RKO (cell line): Measurements from ENCODE around the gene SWAP70.
"Not testable (repeated sequence)": the region's sequence is repeated elsewhere in the genome, so short reads cannot be mapped to it uniquely, and the experiment has no call there.

ENCODE experiments used
- DNase-seq: peaks from one replicate; pipeline ENCODE4 v3.0.0-alpha.2; 2016; ENCODE audit warnings: low spot score

The SWAP70 gene

DNA sequence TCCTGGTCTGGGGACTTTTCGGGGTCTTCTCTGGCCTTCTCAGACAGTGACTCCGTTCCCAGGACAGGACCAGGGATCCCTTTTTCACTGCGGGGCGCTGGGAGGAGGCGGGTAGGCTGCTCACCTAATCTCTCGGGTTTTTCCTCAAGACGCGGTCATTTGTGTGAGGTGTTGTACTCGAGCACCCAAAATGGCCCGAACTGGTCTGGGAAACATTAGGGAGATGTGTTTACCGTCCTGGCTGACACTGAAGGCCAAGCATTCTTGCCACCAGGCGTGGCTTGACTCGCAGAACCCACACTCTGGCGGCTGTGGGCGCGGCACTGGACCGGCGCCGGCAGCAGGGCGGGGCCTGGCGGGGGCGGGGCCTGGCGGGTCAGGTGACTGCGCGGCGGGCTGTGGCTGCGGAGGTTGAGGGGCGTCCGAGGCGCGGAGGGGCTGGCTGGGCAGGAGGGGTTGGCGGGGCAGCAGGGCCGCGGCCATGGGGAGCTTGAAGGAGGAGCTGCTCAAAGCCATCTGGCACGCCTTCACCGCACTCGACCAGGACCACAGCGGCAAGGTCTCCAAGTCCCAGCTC lies at the start of gene SWAP70:
Gene SWAP70, plus strand, starts transcription at position 379 of the 577 bp plus-strand sequence. Its CDS starts 103 bp downstream, at position 482.
- peak; percentile 87 for DNase-seq

DNA sequence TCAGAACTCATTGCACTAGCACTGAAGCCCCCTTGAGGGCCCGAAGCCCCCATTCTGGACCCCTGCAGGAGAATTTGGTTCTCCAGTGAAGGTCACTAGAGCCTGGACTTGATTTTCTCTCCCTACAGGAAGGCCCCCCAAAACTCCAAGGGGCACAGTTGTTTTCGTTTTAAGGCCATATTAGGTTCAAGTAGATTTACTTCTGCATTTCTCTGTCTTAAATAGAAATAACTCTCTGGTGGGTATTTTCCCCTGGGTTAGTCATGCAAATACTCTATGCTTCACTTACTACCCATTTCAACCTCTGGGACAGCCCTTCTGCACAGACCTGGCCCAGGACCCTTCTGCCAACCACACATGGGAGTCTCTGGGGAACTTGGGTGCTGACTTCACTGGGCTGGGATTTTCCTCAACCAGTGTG lies 48.8 kb upstream of the SWAP70 start:
- DNase-seq: peak; percentile 29

DNA sequence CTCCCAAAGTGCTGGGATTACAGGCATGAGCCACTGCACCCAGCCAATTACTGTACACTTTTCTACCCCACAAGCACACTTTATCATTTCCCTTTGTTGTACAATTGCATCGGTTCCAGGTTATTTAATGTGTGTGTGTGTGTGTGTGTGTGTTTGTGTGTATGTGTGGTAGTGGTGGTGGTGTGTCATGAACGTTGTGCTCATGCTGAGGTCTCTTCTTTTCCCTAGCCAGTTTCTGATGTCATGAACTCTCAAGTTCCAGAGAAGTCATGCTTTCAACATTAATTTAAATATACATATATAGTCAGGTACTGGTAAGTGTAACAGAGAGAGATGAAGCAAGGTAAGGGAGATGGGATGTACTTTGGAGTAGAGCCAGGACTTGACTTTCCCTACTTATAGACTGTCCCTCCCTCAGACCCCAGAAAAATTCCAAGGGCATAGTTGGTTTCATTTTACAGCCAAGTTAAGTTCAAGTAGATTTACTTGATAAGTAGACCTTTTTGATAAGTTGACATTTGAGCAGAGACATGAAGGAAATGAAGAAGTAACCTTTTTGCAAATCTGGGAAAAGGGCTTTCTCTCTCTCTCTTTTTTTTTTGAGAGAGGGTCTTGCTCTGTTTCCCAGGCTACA lies 47.7 kb upstream of the SWAP70 start:
- no peak for DNase-seq

DNA sequence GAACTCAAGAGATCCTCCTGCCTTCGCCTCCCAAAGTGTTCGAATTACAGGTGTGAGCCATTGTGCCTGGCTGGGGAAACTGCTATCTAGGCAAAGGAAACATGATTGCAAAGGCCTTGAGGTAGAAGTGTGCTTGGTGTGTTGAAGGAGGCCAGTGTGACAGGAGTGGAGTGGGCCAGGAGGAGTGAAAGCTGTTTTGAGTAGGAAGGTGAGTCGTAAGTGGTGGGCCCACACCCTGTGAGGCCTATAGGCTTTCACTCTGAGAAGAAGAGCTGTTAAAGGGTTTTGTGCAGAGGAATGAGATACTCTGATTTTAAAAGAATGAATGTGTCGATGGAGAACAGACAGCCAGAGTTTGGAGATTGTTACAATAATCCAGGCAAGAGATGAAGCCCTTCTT lies 47.0 kb upstream of the SWAP70 start:
- DNase-seq: no peak

DNA sequence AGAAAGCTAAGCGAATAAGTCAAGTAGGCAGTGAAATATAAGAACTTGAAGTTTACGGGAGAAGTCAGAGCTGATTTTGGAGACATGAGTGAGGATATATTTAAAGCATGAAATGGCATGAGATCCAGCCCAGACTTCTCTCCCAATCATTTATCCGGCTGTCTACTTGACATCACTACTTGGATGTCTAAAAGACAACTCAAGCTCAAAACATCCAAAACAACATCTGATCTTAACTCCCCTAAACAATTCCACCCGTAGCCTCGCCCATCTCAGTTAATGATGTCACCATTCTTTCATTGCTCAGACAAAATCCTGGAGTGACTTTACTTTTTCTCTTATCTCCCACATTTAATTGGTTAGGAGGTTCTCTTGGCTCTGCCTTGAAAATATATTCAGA lies 45.9 kb upstream of the SWAP70 start:
- DNase-seq: no peak

DNA sequence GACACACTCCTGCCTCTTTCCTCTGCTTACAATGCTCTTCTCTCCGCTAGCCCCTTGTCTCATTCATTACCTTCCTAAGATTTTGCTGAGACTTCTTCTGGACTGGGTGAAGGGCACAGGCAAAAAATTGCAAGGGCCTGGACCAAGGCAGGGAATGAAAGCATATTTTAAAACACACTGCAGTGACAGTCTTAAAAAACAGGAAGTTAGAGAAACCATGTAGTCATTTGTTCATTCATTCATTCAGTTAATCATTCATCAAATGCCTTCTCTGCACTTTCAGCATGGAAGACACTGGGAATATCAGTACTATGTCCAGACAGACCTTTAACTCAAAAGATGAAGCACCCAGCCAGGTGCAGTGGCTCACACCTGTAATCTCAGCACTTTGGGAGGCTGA lies 44.9 kb upstream of the SWAP70 start:
- DNase-seq: no peak

DNA sequence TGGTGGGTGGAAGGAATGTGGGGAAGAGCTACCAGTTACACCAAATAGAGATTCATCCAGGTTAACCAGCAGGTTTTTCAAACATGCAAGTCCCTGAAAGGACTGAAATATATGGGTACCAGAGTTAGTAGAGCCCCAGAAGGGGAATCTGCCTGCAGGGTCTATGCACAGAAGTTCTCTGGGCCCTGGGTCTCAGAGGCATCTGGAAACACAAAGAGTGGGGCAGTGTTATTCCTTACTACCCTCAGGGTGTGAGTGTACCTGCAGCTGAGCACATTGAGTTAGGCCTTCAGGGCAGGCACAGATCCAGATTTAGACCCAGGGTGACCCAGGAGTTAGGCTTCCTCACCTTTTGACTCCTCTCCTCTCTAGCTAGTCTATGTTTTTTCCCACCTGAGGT lies 43.9 kb upstream of the SWAP70 start:
- DNase-seq: no peak

DNA sequence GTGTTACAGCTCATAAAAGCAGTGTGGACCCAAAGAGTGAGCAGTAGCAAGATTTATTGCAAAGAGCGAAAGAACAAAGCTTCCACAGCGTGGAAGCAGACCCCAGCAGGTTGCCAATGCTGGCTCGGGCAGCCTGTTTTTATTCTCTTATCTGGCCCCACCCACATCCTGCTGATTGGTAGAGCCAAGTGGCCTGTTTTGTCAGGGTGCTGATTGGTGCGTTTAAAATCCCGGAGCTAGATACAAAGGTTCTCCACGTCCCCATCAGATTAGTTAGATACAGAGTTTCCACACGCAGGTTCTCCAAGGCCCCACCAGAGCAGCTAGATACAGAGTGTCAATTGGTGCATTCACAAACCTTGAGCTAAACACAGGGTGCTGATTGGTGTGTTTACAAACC lies 41.5 kb upstream of the SWAP70 start:
- DNase-seq: not testable (repeated sequence)

DNA sequence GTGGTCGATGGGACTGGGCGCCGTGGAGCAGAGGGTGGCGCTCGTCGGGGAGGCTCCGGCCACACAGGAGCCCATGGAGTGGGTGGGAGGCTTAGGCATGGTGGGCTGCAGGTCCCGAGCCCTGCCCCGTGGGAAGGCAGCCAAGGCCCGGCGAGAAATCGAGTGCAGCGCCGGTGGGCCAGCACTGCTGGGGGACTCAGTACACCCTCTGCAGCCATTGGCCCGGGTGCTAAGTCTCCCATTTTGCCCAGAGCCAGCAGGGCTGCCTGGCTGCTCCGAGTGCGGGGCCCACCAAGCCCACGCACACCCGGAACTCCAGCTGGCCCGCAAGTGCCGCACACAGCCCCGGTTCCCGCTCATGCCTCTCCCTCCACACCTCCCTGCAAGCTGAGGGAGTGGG lies 40.8 kb upstream of the SWAP70 start:
- DNase-seq: not testable (repeated sequence)

DNA sequence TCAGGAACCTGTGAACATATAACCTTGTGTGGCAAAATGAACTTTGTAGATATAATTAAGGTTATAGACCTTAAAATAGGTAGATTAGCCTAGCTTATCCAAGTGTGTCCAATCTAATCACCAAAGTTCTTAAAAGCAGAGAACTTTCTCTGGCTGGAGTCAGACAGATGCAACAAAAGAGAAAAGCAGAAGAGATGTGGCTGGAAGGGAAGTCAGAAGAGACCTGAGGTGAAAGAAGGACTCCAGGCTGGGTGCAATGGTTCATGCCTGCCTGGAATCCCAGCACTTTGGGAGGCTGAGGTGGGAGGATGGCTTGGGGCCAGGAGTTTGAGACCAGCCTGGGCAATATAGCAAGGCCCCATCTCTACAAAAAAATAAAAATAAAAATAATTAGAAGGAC lies 39.4 kb upstream of the SWAP70 start:
- no peak for DNase-seq

DNA sequence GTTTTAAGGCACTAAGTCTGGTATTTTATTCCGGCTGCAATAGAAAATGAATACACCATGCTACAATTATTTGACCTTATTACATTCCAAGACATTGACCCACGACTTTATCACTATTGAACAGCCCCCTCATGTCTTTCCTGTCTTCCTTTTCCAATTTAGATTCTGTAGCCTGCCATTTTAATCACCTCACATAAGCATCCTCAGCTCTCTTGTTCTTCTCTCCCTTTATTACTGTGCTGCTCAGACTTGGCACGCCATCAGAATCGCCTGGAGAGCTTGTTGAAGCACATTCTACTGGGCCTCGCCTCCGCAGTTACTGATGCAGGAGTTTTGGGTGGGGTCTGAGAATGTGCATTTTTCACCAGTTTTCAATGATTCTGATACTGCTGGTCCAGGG lies 38.7 kb upstream of the SWAP70 start:
- no peak for DNase-seq

DNA sequence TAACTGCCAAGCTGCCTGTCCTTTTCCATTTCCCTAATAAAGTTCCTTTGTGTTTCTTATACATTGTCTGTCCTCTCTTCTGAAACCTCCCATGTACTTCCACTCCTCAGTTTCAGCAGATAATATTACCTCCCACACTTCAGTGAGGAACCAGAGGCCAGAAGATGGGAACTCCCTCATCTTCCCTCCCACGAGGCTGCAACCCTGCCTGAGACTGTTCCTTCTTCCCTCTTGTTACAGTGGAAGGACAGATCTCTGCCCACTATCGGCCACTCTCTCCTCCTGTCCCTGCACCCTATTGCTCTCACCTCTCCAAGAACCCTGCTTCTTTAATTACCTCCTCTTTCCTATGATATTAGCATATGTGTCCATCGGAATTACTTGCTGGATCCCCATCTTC lies 38.1 kb upstream of the SWAP70 start:
- DNase-seq: no peak

DNA sequence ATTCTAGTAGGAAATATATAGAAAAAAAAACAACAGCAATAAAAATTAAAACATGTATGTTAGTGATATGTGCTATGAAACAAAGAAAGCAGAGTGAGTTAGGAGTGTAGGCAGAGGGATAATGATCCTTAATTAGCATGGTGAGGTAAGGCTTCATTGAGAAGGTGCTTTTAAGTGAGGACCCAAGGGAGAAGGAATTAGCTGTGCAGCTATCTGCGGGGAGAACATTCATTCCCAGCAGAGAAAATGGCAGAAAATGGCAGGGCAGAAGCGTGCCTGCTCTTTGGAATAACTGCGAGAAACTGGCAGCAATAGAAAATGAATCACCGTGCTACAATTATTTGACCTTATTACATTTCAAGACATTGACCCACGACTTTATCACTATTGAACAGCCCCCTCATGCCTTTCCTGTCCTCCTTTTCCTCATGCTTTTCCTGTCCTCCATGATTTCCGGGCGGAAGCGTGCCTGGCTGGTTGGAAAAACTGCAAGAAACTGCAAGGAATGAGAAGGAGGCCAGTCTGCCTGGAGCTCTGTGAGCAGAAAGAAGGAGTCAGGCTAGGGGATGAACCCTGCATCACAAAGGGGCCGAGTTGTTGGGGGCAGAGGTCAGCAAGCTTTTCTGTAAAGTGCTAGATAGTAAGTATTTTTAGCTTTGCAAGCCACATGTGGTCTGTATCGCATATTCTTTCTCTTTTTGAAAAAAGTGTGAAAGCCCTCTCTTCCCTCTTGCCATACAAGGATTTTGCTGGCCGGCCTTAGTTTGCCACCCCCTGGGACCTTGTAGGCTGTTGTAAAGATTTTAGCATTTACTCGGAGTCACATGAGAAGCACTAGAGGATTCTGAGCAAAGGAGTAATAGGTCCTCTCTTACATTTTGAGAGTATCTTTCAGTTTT lies 37.1 kb upstream of the SWAP70 start:
- no peak for DNase-seq

DNA sequence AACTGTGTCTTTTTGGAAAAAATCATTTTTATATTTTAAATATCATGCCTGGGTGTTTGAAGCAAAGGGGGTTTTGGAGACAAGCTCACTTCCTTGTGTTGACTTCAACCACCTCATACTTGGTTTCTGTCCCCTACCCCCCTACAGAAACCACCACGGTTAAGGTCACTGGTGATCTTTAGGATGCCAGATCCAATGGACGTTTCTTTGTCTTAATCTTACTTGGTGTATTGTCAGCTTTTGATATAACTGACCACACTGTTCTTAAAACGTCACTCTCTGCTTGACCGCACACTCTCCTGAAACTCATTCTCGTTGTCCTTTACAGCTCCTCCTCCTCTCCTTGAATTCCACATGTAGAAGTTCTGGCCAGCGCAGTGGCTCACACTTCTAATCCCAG lies 34.8 kb upstream of the SWAP70 start:
- no peak for DNase-seq

DNA sequence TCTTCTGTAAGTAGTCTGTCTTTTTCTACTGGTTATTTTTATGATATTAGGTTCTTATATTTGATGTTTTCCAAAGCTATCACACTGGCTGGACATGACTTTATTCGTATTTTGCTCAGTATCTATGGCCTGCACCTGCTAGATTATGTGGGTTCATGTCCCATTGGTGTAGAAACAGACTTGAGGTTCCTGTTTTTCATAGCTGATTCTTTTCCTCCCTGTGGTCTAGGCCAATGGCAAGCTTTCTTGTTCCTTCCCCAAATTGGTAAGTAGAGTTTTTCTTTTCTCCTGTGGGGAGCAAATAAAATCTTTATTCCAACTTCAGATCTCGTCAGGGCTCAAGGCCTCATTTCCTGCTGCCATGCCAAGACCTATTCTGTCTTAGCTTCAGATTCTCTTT lies 30.2 kb upstream of the SWAP70 start:
- no peak for DNase-seq

DNA sequence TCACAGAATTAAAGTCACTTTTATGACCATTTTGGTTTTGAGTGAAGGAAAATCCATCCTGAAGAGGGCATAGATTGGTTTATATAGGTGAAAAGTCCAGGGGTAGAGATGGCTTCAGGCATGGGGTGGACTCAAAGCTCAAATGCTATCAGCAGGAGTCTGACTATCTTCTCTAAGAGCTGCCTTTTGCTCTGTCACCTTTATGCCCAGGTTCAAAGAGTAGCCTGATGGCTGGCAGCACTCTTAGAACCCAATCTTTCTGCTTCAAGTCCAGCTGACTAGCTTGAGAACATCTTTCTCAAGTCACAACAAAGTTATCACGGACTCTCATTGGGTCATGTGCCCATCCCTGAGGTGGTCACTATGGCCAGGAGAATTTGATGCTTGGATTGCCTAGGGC lies 27.2 kb upstream of the SWAP70 start:
- DNase-seq: no peak

DNA sequence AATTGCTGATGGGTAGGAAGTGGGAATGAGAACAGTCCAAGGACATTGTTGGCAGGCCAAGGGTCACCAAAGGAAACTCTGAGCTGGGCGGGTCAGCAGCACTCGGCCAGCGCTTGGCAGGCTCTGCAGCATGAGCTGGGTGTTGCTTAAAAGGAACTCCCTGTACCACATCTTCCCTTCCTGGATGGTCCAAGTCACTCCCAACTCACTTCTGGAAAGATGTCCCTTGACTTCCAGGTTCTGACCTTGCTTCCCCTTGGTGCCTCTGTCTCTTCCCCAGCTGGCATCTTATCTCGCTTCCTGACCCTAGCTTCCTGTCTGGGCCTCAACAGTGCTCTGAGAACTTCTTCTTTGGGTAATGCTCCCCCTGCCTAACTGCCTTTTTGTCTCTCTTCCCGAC lies 24.8 kb upstream of the SWAP70 start:
- no peak for DNase-seq

DNA sequence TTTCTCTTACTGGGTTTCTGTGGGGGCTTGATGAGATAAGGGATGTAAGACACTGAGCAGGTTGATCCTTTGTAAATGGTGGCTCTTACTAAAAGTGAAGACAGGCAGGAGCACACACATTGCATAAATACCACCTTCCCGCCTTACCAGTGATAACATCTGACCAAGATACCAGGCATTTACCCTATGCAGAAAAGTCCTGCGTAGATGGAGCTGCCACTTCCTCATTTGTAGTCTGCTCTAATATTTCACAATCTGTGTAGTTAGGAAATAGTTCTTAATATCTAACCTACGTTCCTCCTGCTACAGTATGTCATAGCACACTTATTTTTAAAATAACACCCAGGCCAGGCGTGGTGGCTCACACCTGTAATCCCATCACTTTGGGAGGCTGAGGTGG lies 23.9 kb upstream of the SWAP70 start:
- no peak for DNase-seq

DNA sequence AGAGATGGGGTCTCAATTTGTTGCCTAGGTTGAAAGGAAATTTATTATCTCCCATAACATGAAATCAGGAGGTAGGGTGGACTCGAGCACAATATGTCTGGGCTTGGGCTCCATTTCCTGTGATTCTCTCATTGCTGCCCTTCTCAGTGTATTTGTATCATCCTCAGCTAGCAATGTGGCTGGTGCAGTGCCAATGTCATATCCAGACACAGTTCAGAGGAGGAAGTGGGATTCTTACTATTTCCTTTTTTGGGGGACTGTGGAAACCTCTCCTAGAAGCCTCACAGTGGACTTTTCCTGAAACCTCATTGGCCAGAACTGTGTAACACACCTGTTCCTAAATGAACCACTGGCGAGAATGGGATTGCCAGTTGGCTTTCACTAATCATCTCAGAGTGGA lies 21.0 kb upstream of the SWAP70 start:
- no peak for DNase-seq

DNA sequence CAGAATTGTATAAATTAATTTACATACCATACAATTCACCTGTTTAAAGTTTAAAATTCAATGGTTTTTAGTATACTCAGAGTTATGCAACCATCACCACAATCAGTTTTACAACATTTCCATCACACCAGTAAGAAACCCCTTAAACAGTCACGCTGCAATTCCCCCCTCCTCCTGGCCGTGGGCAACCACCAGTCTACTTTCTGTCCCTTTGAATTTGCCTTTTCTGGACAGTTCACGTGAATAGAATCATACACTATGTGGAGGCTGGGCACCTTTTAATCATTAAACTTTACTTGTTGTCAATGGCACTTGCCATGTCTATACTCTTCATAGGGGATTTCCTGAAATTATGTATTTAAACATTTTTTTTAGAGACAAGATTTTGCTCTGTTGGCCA lies 20.1 kb upstream of the SWAP70 start:
- no peak for DNase-seq

DNA sequence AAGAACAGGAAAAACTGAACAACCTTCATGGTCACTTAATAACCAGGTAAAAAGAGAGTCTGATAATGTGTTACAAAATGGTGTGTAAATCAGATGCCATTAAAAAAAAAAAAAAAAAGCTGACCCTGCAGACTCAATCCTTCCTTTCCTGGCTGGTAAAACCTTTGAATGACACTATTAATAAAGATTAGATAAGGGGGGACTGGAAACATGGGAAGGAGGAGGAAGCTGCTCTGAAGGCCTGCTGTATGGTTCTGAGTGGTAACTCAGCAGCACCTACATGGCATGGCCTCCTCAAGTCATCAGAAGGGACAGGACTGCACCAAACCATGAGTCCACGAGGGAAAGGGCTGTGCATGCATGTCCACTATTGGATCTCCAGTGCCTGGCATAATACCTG lies 18.0 kb upstream of the SWAP70 start:
- DNase-seq: no peak

DNA sequence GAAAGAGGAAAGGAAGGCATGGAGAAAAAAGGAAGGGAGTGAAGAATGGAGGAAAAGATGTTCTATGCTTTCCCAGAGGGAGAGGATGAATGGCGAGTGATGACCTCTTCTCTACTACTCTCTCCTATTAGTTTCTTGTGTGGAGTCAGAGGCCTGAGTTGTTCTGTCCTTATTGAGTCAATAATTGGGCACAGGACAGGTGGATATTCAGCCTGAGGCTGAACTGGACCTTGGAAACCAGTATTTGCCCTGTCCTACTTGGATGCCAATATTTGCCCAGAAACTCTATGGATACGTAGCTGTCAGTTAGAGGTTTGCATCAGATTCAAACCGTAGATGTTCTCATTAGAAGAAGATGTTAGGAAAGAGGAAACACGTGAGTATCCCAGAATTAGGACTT lies 17.6 kb upstream of the SWAP70 start:
- DNase-seq: no peak

DNA sequence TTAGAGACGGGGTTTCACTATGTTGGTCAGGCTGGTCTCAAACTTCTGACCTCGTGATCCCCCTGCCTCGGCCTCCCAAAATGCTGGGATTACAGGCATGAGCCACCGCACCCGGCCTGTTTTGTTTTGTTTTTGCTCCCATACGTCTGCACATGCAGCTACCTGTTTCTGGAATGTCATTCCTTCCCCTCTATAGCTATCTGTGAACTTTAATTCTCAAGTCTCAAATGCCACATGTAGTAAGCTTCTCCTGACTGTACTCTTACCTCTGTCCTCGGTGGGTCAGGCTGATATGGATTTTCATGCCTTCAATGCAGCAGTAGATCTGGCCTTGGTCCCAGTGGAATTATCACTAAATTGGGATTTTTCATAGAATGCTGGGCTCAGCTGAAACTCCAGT lies 12.4 kb upstream of the SWAP70 start:
- DNase-seq: no peak
